Activated CD4-positive, alpha-beta T cell treated with anti-CD3 and anti-CD28 coated beads for 36 hours (primary cell): Measurements from ENCODE around the gene HSPH1. TPM values are rescaled to one million over a fixed set of nuclear protein-coding genes. Genes with fewer than 3 reads are reported as not detected.

Experiments
- ATAC-seq: fragments of 200-7000 bp; cut with Tn5 transposase; one replicate; pipeline ENCODE4 v1.10.0; 2021; ENCODE audit warnings: mild to moderate bottlenecking, moderate library complexity
- CTCF ChIA-PET: fragments of 350-600 bp; sonication (Branson Sonifier 250); formaldehyde crosslinking; loops from one replicate; lab custom pipeline; 2021; ENCODE audit warnings: antibody characterized with exemption; lab: Charles Lee
- POLR2A ChIA-PET: fragments of 350-600 bp; sonication (Branson Sonifier 250); formaldehyde crosslinking; loops from one replicate; lab custom pipeline; 2021; ENCODE audit warnings: antibody characterized with exemption, inconsistent platforms; lab: Charles Lee
- DNase-seq: peaks from one replicate; pipeline ENCODE4 v3.0.0-alpha.2; 2020
- H3K27ac Mint-ChIP-seq: one replicate; pipeline ENCODE4 v1.8.0; 2021; ENCODE audit warnings: mixed read lengths
- H3K27me3 Mint-ChIP-seq: one replicate; pipeline ENCODE4 v1.8.0; 2021; ENCODE audit warnings: mixed read lengths
- H3K36me3 Mint-ChIP-seq: one replicate; pipeline ENCODE4 v1.8.0; 2021; ENCODE audit warnings: low read depth, mixed read lengths
- H3K4me1 Mint-ChIP-seq: one replicate; pipeline ENCODE4 v1.8.0; 2021; ENCODE audit warnings: mixed read lengths
- H3K4me3 Mint-ChIP-seq: one replicate; pipeline ENCODE4 v1.8.0; 2021; ENCODE audit warnings: mild to moderate bottlenecking, moderate library complexity, mixed read lengths
- H3K9me3 Mint-ChIP-seq: one replicate; pipeline ENCODE4 v1.8.0; 2021; ENCODE audit warnings: low read depth, mixed read lengths
- intact Hi-C, 2 experiments: fragments of 100-400 bp; cut with DNase I in 1 of 2; cut with micrococcal nuclease in 1 of 2; formaldehyde crosslinking; loops; one replicate each; pipeline versions ENCODE4 v1.14.2 to v1.15.1; 2022 to 2024; cut with DNase I, micrococcal nuclease
- total RNA-seq, 2 experiments: library from RNA; stranded (reverse); gene quantifications; one replicate each; pipeline ENCODE4 v1.2.3, GENCODE V29; 2021

HSPH1 gene
- total RNA-seq: 100 to 1,000 TPM; 229 to 259 TPM

DNA sequence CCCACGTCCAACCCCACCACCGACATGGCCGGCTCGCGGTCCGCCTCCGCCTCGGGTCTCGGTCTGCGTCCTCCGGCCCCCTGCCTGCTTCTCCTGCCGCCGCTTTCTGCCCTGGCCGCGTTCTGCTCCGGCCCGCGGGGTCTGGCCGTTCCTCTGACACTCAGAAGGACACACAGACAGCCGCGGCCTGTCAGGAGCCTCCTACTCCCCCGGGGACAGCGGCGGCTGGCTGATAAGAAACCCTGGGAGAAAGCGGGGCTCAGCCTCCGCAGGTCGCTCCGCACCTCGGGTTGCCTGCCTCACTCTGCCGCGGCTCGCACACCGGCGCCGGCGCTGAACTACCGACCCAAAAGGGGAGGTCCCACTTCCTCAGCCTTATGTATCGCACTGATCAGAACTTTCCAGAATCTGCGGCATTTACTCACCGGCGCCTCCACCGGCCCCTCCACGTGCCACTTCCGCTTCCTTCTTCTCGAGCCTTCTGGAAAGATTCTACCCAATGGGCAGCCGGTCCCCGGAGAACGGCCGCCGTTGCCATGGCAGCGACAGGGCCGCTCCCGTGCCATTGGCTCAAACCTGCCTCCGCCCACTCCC, at the start of gene HSPH1:
Gene HSPH1 (minus strand): TSS at position 348 of the 594 bp plus-strand sequence. CDS start 322 bp downstream, at position 26.
- Mint-ChIP-seq H3K27me3 (no peaks in the 10 kb centered on the region), H3K9me3 (no peaks in the 10 kb centered on the region), H3K36me3 (peaks cover 36% of the 10 kb centered on the region), H3K4me3 (peak within 1 kb of the TSS; percentile 88), H3K27ac (peak within 1 kb of the TSS; percentile 100), H3K4me1 (peaks cover 32% of the 10 kb centered on the region)
- intact Hi-C loops: loop anchor here (1.0 to 10.0 kb wide), 16 partner anchors 38 to 1566 kb away; partner anchors contain the start of genes USPL1 (in 2 of the 2), B3GLCT (in 1 of the 2), BRCA2 (in 1 of the 2) and HMGB1 (in 1 of the 2)
- ChIA-PET POLR2A (no interaction called here), CTCF (interaction anchor here (1.0 to 2.2 kb wide), 2 partner anchors 38 to 117 kb away, joined by 5 to 9 read pairs; partner anchors contain the start of gene B3GLCT)
- DNase-seq: peak; percentile 99
- peak; percentile 77 for ATAC-seq

DNA sequence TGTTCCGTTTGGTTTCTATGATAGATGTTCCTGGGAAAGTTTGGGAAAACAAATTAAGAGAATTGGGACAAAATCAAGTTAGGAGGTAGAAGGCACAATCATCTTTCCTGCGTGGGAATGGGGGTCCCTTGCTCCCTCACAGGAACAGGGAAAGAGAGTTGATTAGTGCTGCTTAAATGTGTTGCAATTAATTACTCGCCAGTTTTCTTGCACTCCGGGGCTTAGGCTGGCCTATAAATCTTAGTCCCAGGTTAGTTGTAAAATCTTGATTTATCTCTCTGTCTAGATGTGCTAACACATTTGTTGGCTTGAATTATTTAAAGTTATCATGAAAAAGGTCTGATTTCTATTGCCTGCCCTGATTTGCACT, 48.1 kb upstream of the HSPH1 start:
- Mint-ChIP-seq H3K36me3 (no peaks in the 10 kb centered on the region), H3K4me1 (peaks cover 19% of the 10 kb centered on the region), H3K27me3 (no peaks in the 10 kb centered on the region), H3K4me3 (no peak overlapping the region), H3K27ac (no peak overlapping the region), H3K9me3 (no peaks in the 10 kb centered on the region)
- intact Hi-C loops: loop anchor here in 1 of 2 experiments (10.0 kb wide), 1 partner anchor 1325 kb away; the partner anchor contains the start of gene N4BP2L2
- ATAC-seq: no peak
- POLR2A ChIA-PET: no interaction called here
- DNase-seq: no peak
- CTCF ChIA-PET: no interaction called here

DNA sequence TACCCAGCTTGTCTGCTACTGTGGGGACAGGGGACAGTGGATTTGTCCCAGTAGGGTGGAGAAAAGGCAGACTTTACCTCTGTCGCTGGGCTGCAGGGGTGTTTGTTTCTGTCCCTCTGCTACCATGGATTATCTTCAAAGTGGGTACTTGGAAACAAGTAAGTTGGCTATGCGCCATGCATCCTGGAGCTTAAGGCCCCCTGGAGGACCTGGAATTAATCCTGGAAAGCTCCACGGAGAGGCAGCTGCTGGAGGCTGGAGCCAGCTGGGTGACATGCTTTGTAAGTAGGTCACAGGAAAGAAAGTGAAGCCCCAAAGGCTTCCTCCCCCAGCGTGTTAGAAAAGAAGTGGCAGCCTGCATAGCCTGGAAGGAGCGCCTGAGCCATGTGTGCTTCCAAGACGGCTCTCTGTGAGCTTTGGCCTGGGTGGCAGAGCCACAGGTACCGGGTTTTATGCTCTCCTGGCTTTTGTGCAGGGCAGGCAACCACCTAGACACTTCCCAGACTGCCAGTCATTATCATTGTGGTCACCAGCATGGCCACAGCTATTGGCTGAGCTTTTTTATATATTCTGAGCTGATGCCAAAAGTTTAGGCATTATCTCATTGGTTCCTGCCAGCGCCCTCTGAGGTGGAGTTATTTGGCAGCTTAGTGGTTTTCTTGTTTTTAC, 47.6 kb upstream of the HSPH1 start:
- no peaks in the 10 kb centered on the region for H3K9me3 Mint-ChIP-seq
- intact Hi-C loops: loop anchor here in 1 of 2 experiments (10.0 kb wide), 1 partner anchor 1325 kb away; the partner anchor contains the start of gene N4BP2L2
- no peaks in the 10 kb centered on the region for H3K27me3 Mint-ChIP-seq
- DNase-seq (peak; percentile 26), ATAC-seq (no peak)
- ChIA-PET POLR2A (no interaction called here), CTCF (interaction anchor here (1.0 kb wide), 1 partner anchor 9 kb away, joined by 3 read pairs; no protein-coding TSS in a partner anchor)
- no peak overlapping the region for H3K4me3 Mint-ChIP-seq
- H3K4me1 Mint-ChIP-seq: peaks cover 20% of the 10 kb centered on the region
- H3K27ac Mint-ChIP-seq: no peak overlapping the region
- H3K36me3 Mint-ChIP-seq: no peaks in the 10 kb centered on the region

DNA sequence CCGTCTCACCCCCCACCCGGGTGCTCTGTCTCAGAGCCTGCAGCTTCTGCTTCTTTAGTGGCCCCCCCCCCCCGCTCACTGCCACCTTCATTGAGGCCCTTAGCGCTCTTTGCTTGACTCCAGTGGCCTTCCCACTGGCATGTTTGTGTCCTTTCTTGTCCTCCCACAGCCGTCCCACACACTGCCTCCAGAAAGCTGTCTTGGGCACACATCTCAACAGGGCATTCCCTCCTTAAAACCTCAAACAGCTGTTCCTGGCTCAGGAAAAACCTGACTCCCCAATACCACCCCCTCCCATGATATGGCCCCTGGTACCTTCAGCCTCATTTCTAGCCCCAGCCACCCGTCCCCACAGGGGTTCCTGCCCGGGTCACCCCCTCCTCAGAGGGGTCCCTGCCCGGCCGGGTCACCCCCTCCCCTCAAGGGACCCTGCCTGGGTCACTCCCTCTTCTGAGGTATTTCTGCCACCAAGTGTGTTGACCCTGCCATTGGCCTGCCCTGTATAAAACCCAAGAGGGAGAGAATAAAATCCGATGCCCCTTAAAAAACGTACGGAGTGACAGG, 46.9 kb upstream of the HSPH1 start:
- DNase-seq: no peak
- no peak for ATAC-seq
- no peaks in the 10 kb centered on the region for H3K27me3 Mint-ChIP-seq
- H3K9me3 Mint-ChIP-seq: no peaks in the 10 kb centered on the region
- intact Hi-C loops: loop anchor here in 1 of 2 experiments (10.0 kb wide), 1 partner anchor 1326 kb away; the partner anchor contains the start of gene N4BP2L2
- POLR2A ChIA-PET: no interaction called here
- no peak overlapping the region for H3K4me3 Mint-ChIP-seq
- H3K4me1 Mint-ChIP-seq: peaks cover 19% of the 10 kb centered on the region
- CTCF ChIA-PET: interaction anchor here (1.0 kb wide), 1 partner anchor 8 kb away, joined by 3 read pairs; no protein-coding TSS in a partner anchor
- no peaks in the 10 kb centered on the region for H3K36me3 Mint-ChIP-seq
- H3K27ac Mint-ChIP-seq: no peak overlapping the region

DNA sequence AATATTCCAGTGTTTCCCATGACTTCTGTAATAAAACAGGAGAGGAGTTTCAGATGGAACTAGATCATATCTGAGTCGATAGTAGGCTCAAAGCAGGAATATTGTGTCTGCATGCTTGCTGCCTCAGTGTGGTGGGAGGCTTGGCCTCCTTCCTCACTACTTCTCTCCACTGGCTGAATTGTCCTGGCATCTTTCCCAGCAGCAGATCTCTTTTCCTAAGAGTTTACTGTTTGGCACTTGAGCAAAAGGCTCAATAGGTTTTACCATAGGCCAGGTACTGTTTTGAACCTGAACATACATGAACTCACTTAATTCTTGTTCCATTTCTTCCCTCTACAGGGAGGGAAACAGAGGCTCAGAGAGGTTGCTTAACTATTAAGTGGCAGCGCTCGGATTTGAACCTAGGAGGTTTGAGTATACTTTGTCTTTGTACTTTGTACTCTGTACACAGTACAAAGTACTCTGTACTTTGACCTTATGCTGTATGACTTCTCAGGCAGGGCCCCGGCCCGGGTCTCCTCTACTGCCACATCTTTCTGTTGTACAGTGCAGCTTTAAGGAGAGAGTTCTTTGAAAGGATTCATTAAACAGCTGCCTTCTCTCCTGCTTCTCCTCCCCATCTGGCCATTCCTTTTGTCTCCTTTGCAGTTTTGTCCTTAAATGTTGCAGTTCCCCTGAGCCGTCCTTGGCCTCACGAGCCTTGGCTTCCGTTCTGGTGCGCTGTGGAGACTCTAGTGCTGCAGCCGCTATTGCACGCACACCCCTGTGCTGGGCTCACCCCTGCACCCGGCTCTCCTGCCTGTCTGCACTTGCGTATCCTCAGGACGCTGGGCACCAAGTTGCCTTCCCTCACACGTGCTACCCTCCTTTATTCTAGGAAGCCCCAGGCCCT, 46.2 kb upstream of the HSPH1 start:
- Mint-ChIP-seq H3K9me3 (no peaks in the 10 kb centered on the region), H3K27me3 (no peaks in the 10 kb centered on the region), H3K36me3 (no peaks in the 10 kb centered on the region), H3K4me3 (no peak overlapping the region), H3K4me1 (peaks cover 19% of the 10 kb centered on the region), H3K27ac (no peak overlapping the region)
- ChIA-PET POLR2A (no interaction called here), CTCF (interaction anchor here (1.0 kb wide), 1 partner anchor 7 kb away, joined by 3 read pairs; no protein-coding TSS in a partner anchor)
- intact Hi-C loops: loop anchor here in 1 of 2 experiments (10.0 kb wide), 1 partner anchor 1327 kb away; the partner anchor contains the start of gene N4BP2L2
- ATAC-seq (no peak), DNase-seq (no peak)

DNA sequence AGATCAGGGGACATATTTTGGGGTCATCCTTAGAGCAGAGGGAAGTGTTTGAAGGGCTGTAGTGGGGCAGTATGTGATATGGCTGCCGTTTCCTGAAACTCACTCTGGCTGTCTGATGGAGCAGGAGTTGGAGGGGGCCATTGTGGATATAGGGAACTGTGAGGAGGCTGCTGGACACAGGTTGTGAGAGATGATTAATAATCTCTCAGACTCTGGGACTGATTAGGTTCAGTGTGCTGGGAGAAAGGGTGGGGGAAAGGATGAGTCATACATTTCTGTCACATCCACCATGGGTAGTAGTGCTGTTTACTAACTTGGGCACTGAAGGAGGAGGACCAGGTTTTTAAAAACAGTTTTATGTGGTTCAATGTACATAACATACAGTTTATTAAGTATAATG, 42.9 kb upstream of the HSPH1 start:
- POLR2A ChIA-PET: no interaction called here
- ATAC-seq: peak; percentile 45

DNA sequence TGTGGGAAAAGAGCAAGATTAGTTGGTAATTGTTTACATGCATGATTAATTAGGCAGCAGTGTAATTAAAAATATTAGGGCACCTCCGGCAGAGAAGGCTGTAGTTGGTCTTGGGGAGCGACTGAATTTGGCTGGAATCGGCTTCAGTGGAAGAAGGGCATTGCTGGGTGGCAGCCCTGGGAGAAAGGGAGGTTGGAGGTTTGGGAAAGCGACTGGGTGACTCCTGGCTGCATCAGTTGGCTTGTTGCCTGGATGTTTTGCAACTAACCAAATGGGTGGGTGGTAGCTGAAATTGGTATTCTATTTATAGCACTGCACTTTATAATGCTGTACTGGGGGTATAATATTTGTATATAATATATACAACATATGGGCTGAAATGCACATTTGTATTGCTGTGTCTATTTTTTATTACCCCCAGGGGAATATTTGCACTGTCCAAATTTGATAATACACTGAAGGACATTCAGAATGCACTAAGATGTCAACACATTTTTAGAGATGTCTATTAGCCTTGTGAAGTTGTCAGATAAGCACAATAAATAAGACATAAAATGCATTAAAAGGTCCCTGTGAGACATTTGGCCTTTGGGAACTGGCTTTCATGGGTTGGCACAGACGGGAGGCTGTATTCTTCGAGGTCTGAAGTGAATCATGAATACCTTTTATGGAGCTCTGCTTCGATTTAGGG, 39.8 kb upstream of the HSPH1 start:
- no peak for DNase-seq
- Mint-ChIP-seq H3K36me3 (no peaks in the 10 kb centered on the region), H3K4me1 (peaks cover 30% of the 10 kb centered on the region), H3K27ac (peak overlapping the region; percentile 58), H3K27me3 (no peaks in the 10 kb centered on the region), H3K9me3 (no peaks in the 10 kb centered on the region), H3K4me3 (peak overlapping the region; percentile 68)
- ChIA-PET POLR2A (no interaction called here), CTCF (interaction anchor here (0.6 to 1.5 kb wide), 8 partner anchors 10 to 338 kb away, joined by 3 to 10 read pairs (median 4); no protein-coding TSS in a partner anchor)
- intact Hi-C loops: loop anchor here in 1 of 2 experiments (5.0 to 10.0 kb wide), 2 partner anchors 734 to 1333 kb away; partner anchors contain the start of genes HMGB1 and N4BP2L2
- ATAC-seq: no peak

More for the DNA sequence above, 42.9 kb upstream of the HSPH1 start:
- Mint-ChIP-seq H3K4me1 (peaks cover 28% of the 10 kb centered on the region), H3K4me3 (no peak overlapping the region), H3K27ac (peak overlapping the region; percentile 53), H3K36me3 (no peaks in the 10 kb centered on the region), H3K9me3 (no peaks in the 10 kb centered on the region), H3K27me3 (no peaks in the 10 kb centered on the region)
- DNase-seq: peak; percentile 33
- CTCF ChIA-PET: no interaction called here
- intact Hi-C loops: loop anchor here in 1 of 2 experiments (5.0 to 10.0 kb wide), 2 partner anchors 737 to 1330 kb away; partner anchors contain the start of genes HMGB1 and N4BP2L2

DNA sequence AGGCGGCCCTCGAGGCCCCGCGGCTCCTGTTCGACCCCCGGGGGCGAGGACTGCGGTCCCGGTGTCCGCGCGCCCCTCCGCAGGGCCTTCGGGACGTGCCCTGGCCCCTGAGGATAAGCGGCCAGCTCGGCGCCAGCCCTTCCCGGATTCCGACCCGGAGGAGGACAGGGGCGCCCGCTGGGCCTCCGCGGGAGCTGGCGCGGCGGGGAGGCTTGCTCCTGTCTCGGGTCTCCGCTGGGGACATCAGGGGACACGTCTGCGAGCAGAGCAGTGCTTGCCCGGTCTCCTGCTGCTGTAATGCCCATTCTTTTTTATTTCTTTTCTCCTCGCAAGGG, 38.9 kb upstream of the HSPH1 start:
- H3K9me3 Mint-ChIP-seq: no peaks in the 10 kb centered on the region
- peak overlapping the region; percentile 58 for H3K27ac Mint-ChIP-seq
- ChIA-PET POLR2A (no interaction called here), CTCF (interaction anchor here (0.6 to 1.5 kb wide), 7 partner anchors 8 to 339 kb away, joined by 3 to 10 read pairs (median 4); no protein-coding TSS in a partner anchor)
- DNase-seq (peak; percentile 55), ATAC-seq (peak; percentile 10)
- peaks cover 31% of the 10 kb centered on the region for H3K4me1 Mint-ChIP-seq
- H3K4me3 Mint-ChIP-seq: peak overlapping the region; percentile 68
- H3K27me3 Mint-ChIP-seq: no peaks in the 10 kb centered on the region
- intact Hi-C loops: loop anchor here in 1 of 2 experiments (1.0 to 10.0 kb wide), 5 partner anchors 38 to 1334 kb away; partner anchors contain the start of genes HMGB1 and N4BP2L2
- no peaks in the 10 kb centered on the region for H3K36me3 Mint-ChIP-seq

DNA sequence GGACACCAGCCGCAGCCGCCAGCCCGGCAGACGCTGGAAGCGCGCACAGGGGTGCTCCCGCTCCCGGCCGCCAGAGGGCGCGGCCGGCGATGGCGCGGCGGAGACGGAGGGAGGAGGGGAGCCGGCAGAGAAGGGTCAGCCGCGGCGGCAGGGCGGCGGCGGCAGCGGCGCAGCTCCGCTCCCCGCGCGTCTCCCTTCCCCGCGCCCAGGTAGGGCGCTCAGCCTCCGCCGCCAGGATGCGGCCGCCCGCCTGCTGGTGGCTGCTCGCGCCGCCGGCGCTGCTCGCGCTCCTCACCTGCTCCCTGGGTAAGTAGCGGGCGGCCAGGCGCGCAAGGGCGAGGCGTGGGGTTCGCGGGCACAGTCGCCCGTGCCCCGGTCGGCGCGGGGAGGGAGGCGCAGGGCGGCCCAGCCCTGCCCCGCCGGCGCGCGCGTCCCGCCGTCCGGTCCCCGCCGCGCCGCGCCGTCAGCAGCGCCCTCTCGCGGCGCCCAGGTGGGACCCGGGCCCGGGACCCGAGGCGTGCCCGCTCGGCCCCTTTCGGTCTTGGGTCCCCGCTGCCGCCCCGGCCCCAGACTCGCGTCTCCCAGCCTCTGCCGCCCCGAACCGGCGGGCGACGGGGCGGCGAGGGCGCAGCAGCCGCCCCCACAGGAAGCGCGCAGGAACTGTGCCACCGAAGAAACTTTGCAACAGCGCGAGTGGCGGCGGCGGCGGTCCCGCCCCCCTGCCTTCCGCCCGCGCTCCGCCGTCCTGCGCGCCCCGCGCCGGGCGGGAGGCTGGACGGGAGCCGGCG, 38.3 kb upstream of the HSPH1 start, which contains the start of gene B3GLCT:
Gene B3GLCT (plus strand): TSS at position 127 of the 788 bp plus-strand sequence. CDS start 110 bp downstream, at position 237.
- ChIA-PET POLR2A (no interaction called here), CTCF (interaction anchor here (0.6 to 1.5 kb wide), 8 partner anchors 9 to 160 kb away, joined by 3 to 10 read pairs (median 4); partner anchors contain the start of gene HSPH1)
- peak; percentile 81 for ATAC-seq
- Mint-ChIP-seq H3K4me3 (peak within 1 kb of the TSS; percentile 71), H3K9me3 (no peaks in the 10 kb centered on the region), H3K27me3 (no peaks in the 10 kb centered on the region), H3K36me3 (no peaks in the 10 kb centered on the region), H3K4me1 (peaks cover 34% of the 10 kb centered on the region), H3K27ac (peak within 1 kb of the TSS; percentile 58)
- intact Hi-C loops: loop anchor here (1.0 to 10.0 kb wide), 5 partner anchors 38 to 1335 kb away; partner anchors contain the start of genes HMGB1 (in 1 of the 2) and N4BP2L2 (in 1 of the 2)
- peak; percentile 87 for DNase-seq
